Stimulated activated CD4-positive, alpha-beta T cell treated with anti-CD3 and anti-CD28 coated beads, Interleukin-4, amount 100 ng/mL, for 4 hours (primary cell): Measurements from ENCODE around the gene AQP5.
"Not testable (repeated sequence)": the region's sequence is repeated elsewhere in the genome, so short reads cannot be mapped to it uniquely, and the experiment has no call there.

Source experiments
- DNase-seq, 2 experiments: peaks; one replicate each; pipeline ENCODE4 v3.0.0-alpha.2; 2020

AQP5 gene

GRCh38 chr12:49983892-49984291 lies 22.2 kb downstream of the AQP5 start:
- DNase-seq = no peak

- DNase-seq = no peak
Measured at GRCh38 chr12:49984476-49985359, 23.0 kb downstream of the AQP5 start.

GRCh38 chr12:49985981-49986380 lies 24.3 kb downstream of the AQP5 start:
- DNase-seq = no peak

- DNase-seq = not testable (repeated sequence)
Measured at GRCh38 chr12:49986476-49986875, 24.8 kb downstream of the AQP5 start.

DNA sequence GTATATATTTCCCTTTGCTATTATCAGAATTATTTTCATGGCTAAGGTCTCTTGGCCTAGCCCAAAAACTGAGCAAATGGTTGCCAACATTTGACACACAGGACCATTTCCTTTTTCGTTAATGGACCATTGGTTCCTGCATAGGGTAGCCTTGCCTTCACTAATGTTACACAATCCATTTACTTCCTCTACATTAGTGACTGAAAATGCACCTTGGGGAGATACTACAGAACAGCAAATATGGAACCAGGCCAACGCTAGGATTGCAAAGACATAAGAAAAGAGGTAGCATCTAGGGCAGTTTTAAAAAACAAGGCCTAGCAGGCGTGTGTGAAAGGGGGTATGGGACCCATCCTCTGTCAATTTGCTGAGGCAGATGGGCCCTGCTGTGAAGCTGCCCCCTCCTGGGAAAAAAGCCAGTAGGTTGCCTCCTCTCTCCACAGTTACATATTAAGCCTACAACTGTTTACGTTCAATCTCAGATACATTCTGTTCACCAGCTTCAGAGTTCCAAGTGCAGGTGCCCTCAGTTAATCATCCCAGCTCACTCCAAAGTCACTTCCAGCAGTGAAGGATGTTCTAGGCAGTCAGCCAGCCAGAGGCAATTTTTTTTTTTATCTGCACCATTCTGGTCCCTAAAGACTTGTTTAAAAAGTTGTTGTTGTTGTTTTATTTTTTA lies 26.1 kb downstream of the AQP5 start:
- DNase-seq = no peak

GRCh38 chr12:49989400-49989799 lies 27.7 kb downstream of the AQP5 start:
- not testable (repeated sequence) for DNase-seq

- no peak for DNase-seq
Measured at GRCh38 chr12:49990273-49990672, 28.6 kb downstream of the AQP5 start.

- no peak for DNase-seq
Measured at GRCh38 chr12:49998453-49998852, 36.8 kb downstream of the AQP5 start.

- no peak for DNase-seq
Measured at GRCh38 chr12:50003595-50003994, 41.9 kb downstream of the AQP5 start.

- DNase-seq = no peak
Measured at GRCh38 chr12:50004696-50005095, 43.0 kb downstream of the AQP5 start.

DNA sequence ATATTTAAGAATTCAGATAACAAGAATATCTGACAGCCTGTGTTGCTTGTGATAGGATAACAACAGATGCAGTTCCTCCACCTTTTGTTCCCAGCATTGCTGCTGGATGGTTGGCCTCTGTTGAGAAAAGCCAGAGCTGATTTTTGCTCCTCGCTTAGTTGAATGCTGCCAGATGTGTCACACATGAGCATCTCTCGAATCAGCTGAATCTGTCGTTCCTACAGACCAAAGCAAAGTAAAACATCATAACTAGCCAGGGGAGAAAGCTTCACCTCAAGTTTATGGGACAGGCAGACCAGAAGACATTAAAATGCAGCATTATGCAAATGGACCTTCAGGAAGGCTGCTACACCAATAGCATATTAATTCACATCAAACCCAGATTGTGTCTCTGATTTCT lies 43.5 kb downstream of the AQP5 start:
- DNase-seq = no peak

GRCh38 chr12:50006280-50006679 lies 44.6 kb downstream of the AQP5 start:
- DNase-seq = no peak

GRCh38 chr12:50006754-50007442 lies 45.2 kb downstream of the AQP5 start:
- no peak for DNase-seq

DNA sequence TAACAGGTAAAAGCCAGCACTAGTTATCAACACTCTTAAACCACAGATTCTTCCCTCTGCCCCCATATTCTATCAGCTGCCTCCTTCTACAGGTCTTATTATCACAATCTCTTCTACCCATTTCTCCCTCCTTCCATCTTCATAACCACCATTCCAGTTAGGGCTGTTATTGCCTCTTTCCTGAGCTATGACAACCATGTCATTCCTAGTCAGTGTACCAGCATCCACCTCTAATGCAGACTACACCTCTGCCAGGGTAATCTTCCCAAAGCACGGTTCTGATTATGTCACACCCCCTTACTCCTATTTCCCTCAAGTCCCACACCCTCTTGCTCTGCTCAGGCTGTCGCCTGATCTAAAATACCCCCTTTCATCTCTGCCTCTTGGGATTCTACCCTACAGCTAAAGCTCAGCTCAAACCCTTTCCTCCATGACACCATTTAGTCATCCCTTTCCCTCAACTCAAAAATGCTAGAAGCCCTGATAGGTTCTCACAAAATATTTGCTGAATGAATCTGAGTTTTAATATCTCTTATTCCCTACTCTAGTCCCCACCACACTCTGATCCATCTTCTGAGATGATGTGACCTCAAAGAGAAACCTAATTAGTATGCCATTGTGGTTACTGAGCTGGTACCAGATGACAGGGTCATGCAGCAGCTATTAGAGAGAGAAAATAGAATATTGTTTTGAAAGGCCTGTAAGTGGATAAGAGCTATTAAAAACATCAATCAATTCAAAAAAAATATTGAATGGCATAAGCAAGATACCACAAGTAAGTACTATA lies 51.9 kb downstream of the AQP5 start:
- DNase-seq = no peak

DNA sequence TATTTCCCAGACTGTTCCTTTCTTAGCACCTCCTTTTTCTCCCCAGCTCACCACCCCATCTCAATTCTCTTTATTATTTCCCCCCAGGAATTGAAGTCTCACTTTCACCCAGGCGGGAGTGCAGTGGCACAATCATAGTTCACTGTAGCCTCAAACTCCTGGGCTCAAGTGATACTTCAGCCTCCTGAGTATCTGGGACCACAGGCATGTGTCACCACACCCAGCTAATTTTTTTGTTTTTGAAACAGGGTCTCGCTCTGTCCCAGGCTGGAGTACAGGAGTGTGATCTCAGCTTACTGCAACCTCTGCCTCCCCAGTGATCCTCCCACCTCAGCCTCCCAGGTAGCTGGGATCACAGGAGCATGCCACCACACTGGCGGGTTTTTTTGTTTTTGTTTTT lies 52.7 kb downstream of the AQP5 start:
- no peak for DNase-seq
